Measurements from ENCODE around the gene OR1E1. TPM values are rescaled to one million over a fixed set of nuclear protein-coding genes. Genes with fewer than 3 reads are reported as not detected.

The OR1E1 gene
- total and polyA plus RNA-seq, 2 of the 4 experiments (the other 2 are of a cell fraction) = not detected

- no peak overlapping the region for H2AK5ac ChIP-seq (ENCODE audit: low read depth, low read length)
- H4K8ac ChIP-seq (ENCODE audit: low read depth in 2 of 2, low read length in 2 of 2) = no peak overlapping the region
- H3K27ac ChIP-seq (ENCODE audit: insufficient read depth, low read length) = no peak overlapping the region
- no peaks in the 10 kb centered on the region for H3K36me3 ChIP-seq (ENCODE audit: control insufficient read depth, insufficient read depth, low read length)
- H4K20me1 ChIP-seq (ENCODE audit: insufficient read depth, low read length) = no peaks in the 10 kb centered on the region
- no TSS peak for BruUV-seq (replicated peaks)
- no CpG with 5 or more reads among the region's 5 CpGs for WGBS, 2 experiments (ENCODE audit: extremely low coverage in 2 of 2, insufficient read length in 1 of 2)
- dilution Hi-C loops (cut with HindIII; ENCODE audit: low sequenced_read_pairs, unreplicated experiment) = no loop called here
- no peak overlapping the region for H3K4ac ChIP-seq (ENCODE audit: low read depth, low read length)
- ATAC-seq (ENCODE audit: low read depth) (no peak), DNase-seq (no peak)
- no peak overlapping the region for H2BK20ac ChIP-seq (ENCODE audit: low read depth, low read length)
- H2BK15ac ChIP-seq (ENCODE audit: low read depth, low read length) = no peak overlapping the region
- no peaks in the 10 kb centered on the region for H3K79me1 ChIP-seq (ENCODE audit: low read depth in 1 of 2, low read length in 2 of 2)
- H3K56ac ChIP-seq (ENCODE audit: extremely low read depth, insufficient read depth, low read length) = no peak overlapping the region
- POLR2A ChIA-PET (ENCODE audit: unreplicated experiment) = no interaction called here
- no peak overlapping the region for H2BK5ac ChIP-seq (ENCODE audit: low read depth, low read length, poor library complexity, severe bottlenecking)
- H2BK120ac ChIP-seq (ENCODE audit: low read depth, low read length) = no peak overlapping the region
- H4K91ac ChIP-seq (ENCODE audit: insufficient read depth, low read depth, low read length) = no peak overlapping the region
- intact Hi-C loops (cut with micrococcal nuclease) = no loop called here
- peaks cover 3% of the 10 kb centered on the region; the same call in 1 of the 2 replicates for H3K9me3 ChIP-seq (ENCODE audit: control insufficient read depth, insufficient read depth, low read length)
- H2AK9ac ChIP-seq (replicated peaks; ENCODE audit: low read depth, low read length, poor library complexity) = no peak overlapping the region
- H4K5ac ChIP-seq (ENCODE audit: low read depth, low read length) = no peak overlapping the region
- in situ Hi-C loops (cut with MboI; ENCODE audit: low sequenced_read_pairs) = no loop called here
- H2AFZ ChIP-seq (replicated peaks; ENCODE audit: low read length, poor library complexity) = no peak overlapping the region
- no peak for TF ChIP-seq CTCF (conservative IDR thresholded peaks at IDR 0.05; ENCODE audit: low read depth, low read length)
- no peak for TF ChIP-seq MAFK (IDR thresholded peaks at IDR 0.05; ENCODE audit: low read depth, low read length)
- TF ChIP-seq CEBPB (IDR thresholded peaks at IDR 0.05; ENCODE audit: low read depth, low read length) = no peak
- TF ChIP-seq POLR2A (IDR thresholded peaks at IDR 0.05; ENCODE audit: low read depth, low read length) = no peak
- TF ChIP-seq RFX5 (IDR thresholded peaks at IDR 0.05; ENCODE audit: low read depth, low read length) = no peak
- no peak for TF ChIP-seq MAZ (IDR thresholded peaks at IDR 0.05; ENCODE audit: borderline replicate concordance, low read depth, low read length)
- TF ChIP-seq ELK1 (IDR thresholded peaks at IDR 0.05; ENCODE audit: borderline replicate concordance, low read depth, low read length) = no peak
- no peak for TF ChIP-seq USF2 (IDR thresholded peaks at IDR 0.05; ENCODE audit: low read depth, low read length)
- no peak overlapping the region for H3K18ac ChIP-seq (ENCODE audit: low read depth, low read length)
- no peak overlapping the region for H3K14ac ChIP-seq (replicated peaks; ENCODE audit: low read depth, low read length)
- no peak overlapping the region for H3K4me3 ChIP-seq (ENCODE audit: insufficient read depth, low read depth, low read length)
- no peaks in the 10 kb centered on the region for H3K9me1 ChIP-seq (ENCODE audit: insufficient read depth, low read length)
- H3K27me3 ChIP-seq (ENCODE audit: control insufficient read depth, insufficient read depth, low read length) = no peaks in the 10 kb centered on the region
- CTCF ChIA-PET = no interaction called here
- H3K23ac ChIP-seq (ENCODE audit: low read depth, low read length) = no peak overlapping the region
- no peak overlapping the region for H3K9ac ChIP-seq (ENCODE audit: low read depth, low read length)
- H3K4me1 ChIP-seq (ENCODE audit: control insufficient read depth, insufficient read depth, low read length) = no peaks in the 10 kb centered on the region
- H3K4me2 ChIP-seq (ENCODE audit: low read depth, low read length) = no peak overlapping the region
These were observed 17.4 kb upstream of the OR1E1 start for GRCh38 chr17:3415610-3416009.
